Upper lobe of left lung (tissue), 6 donors: ENCODE measurements around the gene CLSTN2. TPM values are rescaled to one million over a fixed set of nuclear protein-coding genes. Genes with fewer than 3 reads are reported as not detected.

Experiments used
- ATAC-seq, 2 donors: fragments of 200-7000 bp; cut with Tn5 transposase; one replicate each; pipeline ENCODE4 v1.9.1; 2022; ENCODE audit warnings: mild to moderate bottlenecking in 2 of 2, moderate library complexity in 2 of 2; ENCODE audit not compliant: low FRiP score in 2 of 2
- DNase-seq, 2 donors: peaks; one replicate each; pipeline ENCODE4 v3.0.0-alpha.2; 2019 to 2020
- H3K27ac ChIP-seq, 4 donors: fragments of 200-600 bp; sonication (generic); one replicate each; pipeline ENCODE4 v1.5.1; 2016 to 2019
- H3K27me3 ChIP-seq, 4 donors: fragments of 200-600 bp; sonication (generic); one replicate each; pipeline ENCODE4 v1.5.1; 2017 to 2019
- H3K36me3 ChIP-seq, 4 donors: fragments of 200-600 bp; sonication (generic); one replicate each; pipeline ENCODE4 v1.5.1; 2016 to 2019
- H3K4me1 ChIP-seq, 4 donors: fragments of 200-600 bp; sonication (generic); one replicate each; pipeline ENCODE4 v1.5.1; 2018 to 2019
- H3K4me3 ChIP-seq, 4 donors: fragments of 200-600 bp; sonication (generic); one replicate each; pipeline ENCODE4 v1.5.1; 2017 to 2019; ENCODE audit warnings: mild to moderate bottlenecking in 2 of 4, moderate library complexity in 1 of 4
- H3K9me3 ChIP-seq, 4 donors: fragments of 200-600 bp; sonication (generic); one replicate each; pipeline ENCODE4 v1.5.1; 2018 to 2019
- CTCF ChIP-seq, 6 experiments: fragments of 450-650 bp in 4 of 6; fragments of 200-600 bp in 2 of 6; sonication (generic) in 2 of 6; IDR thresholded peaks; one replicate each; pipeline ENCODE4 v1.5.1; 2016 to 2019; ENCODE audit warnings: antibody characterized with exemption in 6 of 6
- EP300 ChIP-seq, 4 donors: sonication (generic); formaldehyde crosslinking; IDR thresholded peaks; one replicate each; pipeline ENCODE4 v1.5.1; 2017; ENCODE audit warnings: antibody characterized with exemption in 4 of 4, control low read depth in 2 of 4
- POLR2A ChIP-seq, 4 donors: fragments of 450-650 bp; IDR thresholded peaks; one replicate each; pipeline ENCODE4 v1.5.1; 2016 to 2017; ENCODE audit warnings: antibody characterized with exemption in 4 of 4, mild to moderate bottlenecking in 2 of 4
- POLR2AphosphoS5 ChIP-seq, 2 donors: sonication (generic); formaldehyde crosslinking; IDR thresholded peaks; one replicate each; pipeline ENCODE4 v1.5.1; 2017; ENCODE audit warnings: antibody characterized with exemption in 2 of 2
- WGBS, 2 donors: methylation state at CpG; one replicate each; pipeline ENCODE4 v1.1.5; 2017 to 2018; 5-methylcytosine and 5-hydroxymethylcytosine counted together
- total RNA-seq, 6 donors: library from RNA; depleted of rRNA in 4 of 6; stranded (reverse); fragments of >200 nt in 4 of 6; gene quantifications; one replicate each; pipeline versions ENCODE4 v1.1.0 to v1.2.1, GENCODE V29; 2016 to 2021
- donor health status: DM: no; HTN: no; CAD: no; lungs with moderate emphysema.
- donor health status: DM: no; HTN: yes; CAD: no; lungs with severe emphysema.

Gene CLSTN2
- total RNA-seq, 6 donors from 2014 or later, result 1.0 to 4.3 (median 1.6) TPM

DNA sequence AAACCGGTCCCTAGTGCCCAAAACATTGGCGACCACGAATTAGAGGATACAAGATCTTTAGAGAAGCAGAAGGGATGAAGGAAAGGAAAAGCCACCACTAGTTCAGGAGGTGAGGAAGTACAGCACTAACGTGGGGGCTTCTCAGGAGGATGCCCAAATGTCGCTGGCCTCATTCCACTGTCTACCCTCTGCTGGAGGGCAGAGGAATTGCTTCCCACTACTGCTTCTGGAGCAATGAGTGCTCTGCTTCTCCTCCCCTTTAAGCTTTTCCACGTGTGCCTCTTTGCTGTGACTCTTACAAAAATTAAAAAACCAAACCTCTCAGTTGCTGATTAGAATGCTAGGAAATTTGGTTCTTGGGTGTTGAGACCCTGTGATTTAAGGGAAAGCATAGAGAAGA, 281.3 kb downstream of the CLSTN2 start:
- Histone ChIP-seq H3K27ac (no peak overlapping the region), H3K4me1 (no peaks in the 10 kb centered on the region), H3K4me3 (no peak overlapping the region), H3K27me3 (no peaks in the 10 kb centered on the region), H3K36me3 (no peaks in the 10 kb centered on the region), H3K9me3 (no peaks in the 10 kb centered on the region)
- TF ChIP-seq CTCF (IDR thresholded peaks at IDR 0.05), result peak in 3 of 6 experiments; percentile 11 to 24 (median 19)
- TF ChIP-seq POLR2AphosphoS5 (IDR thresholded peaks at IDR 0.05), result no peak
- no peak for TF ChIP-seq EP300 (IDR thresholded peaks at IDR 0.05)
- TF ChIP-seq POLR2A (IDR thresholded peaks at IDR 0.05), result no peak
- no peak for DNase-seq
- no peak for ATAC-seq
- 61 to 65% methylated on average over 6 of the region's 6 CpGs for WGBS, 2 donors

GRCh38 chr3:140219291-140219690, 284.3 kb downstream of the CLSTN2 start:
- Histone ChIP-seq H3K36me3 (no peaks in the 10 kb centered on the region), H3K4me3 (no peak overlapping the region)
- DNase-seq, result no peak

GRCh38 chr3:140219923-140220452, 285.0 kb downstream of the CLSTN2 start:
- no peaks in the 10 kb centered on the region for H3K27me3 ChIP-seq
- DNase-seq (no peak), ATAC-seq (no peak)
- 73 to 84% methylated on average over 2 of the region's 2 CpGs for WGBS, 2 donors
- no peak overlapping the region for H3K4me3 ChIP-seq
- no peaks in the 10 kb centered on the region for H3K4me1 ChIP-seq
- no peaks in the 10 kb centered on the region for H3K36me3 ChIP-seq
- H3K27ac ChIP-seq, result no peak overlapping the region
- H3K9me3 ChIP-seq, result no peaks in the 10 kb centered on the region
- no peak for TF ChIP-seq CTCF (IDR thresholded peaks at IDR 0.05)
- no peak for TF ChIP-seq EP300 (IDR thresholded peaks at IDR 0.05)
- no peak for TF ChIP-seq POLR2AphosphoS5 (IDR thresholded peaks at IDR 0.05)
- TF ChIP-seq POLR2A (IDR thresholded peaks at IDR 0.05), result no peak

More at GRCh38 chr3:140219291-140219690, 284.3 kb downstream of the CLSTN2 start:
- TF ChIP-seq POLR2A (IDR thresholded peaks at IDR 0.05) (no peak), POLR2AphosphoS5 (IDR thresholded peaks at IDR 0.05) (no peak), CTCF (IDR thresholded peaks at IDR 0.05) (no peak), EP300 (IDR thresholded peaks at IDR 0.05) (no peak)
- H3K27ac ChIP-seq, result no peak overlapping the region
- ATAC-seq, result no peak
- 74 to 75% methylated on average over 11 of the region's 11 CpGs for WGBS, 2 donors
- H3K27me3 ChIP-seq, result no peaks in the 10 kb centered on the region
- no peaks in the 10 kb centered on the region for H3K4me1 ChIP-seq
- H3K9me3 ChIP-seq, result no peaks in the 10 kb centered on the region

GRCh38 chr3:140223197-140223596, 288.2 kb downstream of the CLSTN2 start:
- H3K36me3 ChIP-seq, result no peaks in the 10 kb centered on the region
- H3K4me3 ChIP-seq, result no peak overlapping the region
- ATAC-seq (no peak), DNase-seq (no peak)
- H3K9me3 ChIP-seq, result peaks cover 0 to 7% (median 0%) of the 10 kb centered on the region in 4 donors
- WGBS, 2 donors, result 58 to 62% methylated on average over 4 of the region's 4 CpGs
- H3K27ac ChIP-seq, result no peak overlapping the region
- TF ChIP-seq EP300 (IDR thresholded peaks at IDR 0.05), result no peak
- TF ChIP-seq CTCF (IDR thresholded peaks at IDR 0.05), result no peak
- TF ChIP-seq POLR2AphosphoS5 (IDR thresholded peaks at IDR 0.05), result no peak
- TF ChIP-seq POLR2A (IDR thresholded peaks at IDR 0.05), result no peak
- no peaks in the 10 kb centered on the region for H3K4me1 ChIP-seq
- H3K27me3 ChIP-seq, result no peaks in the 10 kb centered on the region

- no peak for ATAC-seq
- no peak overlapping the region for H3K4me3 ChIP-seq
- H3K36me3 ChIP-seq, result no peaks in the 10 kb centered on the region
- no peaks in the 10 kb centered on the region for H3K4me1 ChIP-seq
- TF ChIP-seq EP300 (IDR thresholded peaks at IDR 0.05), result no peak
- no peak for TF ChIP-seq CTCF (IDR thresholded peaks at IDR 0.05)
- no peak for TF ChIP-seq POLR2AphosphoS5 (IDR thresholded peaks at IDR 0.05)
- no peak for TF ChIP-seq POLR2A (IDR thresholded peaks at IDR 0.05)
- no peak for DNase-seq
- H3K27me3 ChIP-seq, result no peaks in the 10 kb centered on the region
- H3K9me3 ChIP-seq, result peaks cover 0 to 8% (median 0%) of the 10 kb centered on the region in 4 donors
- WGBS, 2 donors, result 70 to 86% methylated on average over 2 of the region's 2 CpGs
- H3K27ac ChIP-seq, result no peak overlapping the region
Observed at GRCh38 chr3:140223631-140224030, 288.6 kb downstream of the CLSTN2 start.
